ENCODE results near the gene CDHR2. TPM values are rescaled to one million over a fixed set of nuclear protein-coding genes. Genes with fewer than 3 reads are reported as not detected.

Gene CDHR2
- total and polyA plus RNA-seq, 2 of the 13 experiments (the other 11 are each of a cell fraction or from before 2014, with no cell fraction given): 17.9 to 20.9 TPM

GRCh38 chr5:176589039-176589769 lies 40.1 kb downstream of the CDHR2 start (continued):
- TF ChIP-seq HMGXB3 (CRISPR knock-in tag; IDR thresholded peaks at IDR 0.05; ENCODE audit: borderline replicate concordance) (no peak), ZBTB7A (CRISPR knock-in tag; IDR thresholded peaks at IDR 0.05) (no peak), HMGA1 (CRISPR knock-in tag; conservative IDR thresholded peaks at IDR 0.05) (no peak), RXRB (CRISPR knock-in tag; IDR thresholded peaks at IDR 0.05; ENCODE audit: borderline replicate concordance) (no peak), FOXM1 (CRISPR knock-in tag; IDR thresholded peaks at IDR 0.05) (no peak)

GRCh38 chr5:176590035-176590717 lies 41.0 kb downstream of the CDHR2 start:
- H3K27ac ChIP-seq (ENCODE audit: extremely low read length, insufficient read depth, low read length): no peak overlapping the region
- no TSS peak for BruUV-seq (replicated peaks)
- H3K4me2 ChIP-seq (ENCODE audit: low read depth, low read length): no peak overlapping the region
- no peak overlapping the region for H3K4me3 ChIP-seq (replicated peaks in 1 of 3; ENCODE audit: insufficient read depth in 1 of 3, low read depth in 2 of 3, low read length in 3 of 3)
- WGBS (ENCODE audit: low lambda C conversion rate): 97% methylated on average over 12 of the region's 17 CpGs
- no peaks in the 10 kb centered on the region for H4K20me1 ChIP-seq (ENCODE audit: insufficient read depth, low read length)
- H3K4me1 ChIP-seq (ENCODE audit: insufficient read depth, low read length): no peaks in the 10 kb centered on the region
- intact Hi-C loops (cut with micrococcal nuclease; ENCODE audit: unreplicated experiment): no loop called here
- ChIA-PET CTCF (ENCODE audit: low intra/inter-chr PET ratio, low total read pairs) (no interaction called here), POLR2A (no interaction called here)
- H3K9ac ChIP-seq (ENCODE audit: insufficient read depth, low read depth, low read length): no peak overlapping the region
- H3K9me3 ChIP-seq (ENCODE audit: low read length): peaks cover 4% of the 10 kb centered on the region
- no peaks in the 10 kb centered on the region; a peak in 1 of 5 replicates for H3K27me3 ChIP-seq (ENCODE audit: control insufficient read depth in 1 of 2, insufficient read depth in 2 of 2, low read length in 2 of 2)
- in situ Hi-C loops (cut with HindIII; ENCODE audit: extremely low pct_ligation_motif_present, low pct_unique_long_range_greater_than_20kb): loop anchor here (25.0 kb wide), 1 partner anchor 853 kb away; no protein-coding TSS in a partner anchor
- peaks cover 0 to 16% of the 10 kb centered on the region in 2 experiments; a peak in 3 of 5 replicates for H3K36me3 ChIP-seq (replicated peaks in 1 of 2; ENCODE audit: control insufficient read depth in 1 of 2, insufficient read depth in 2 of 2, low read length in 2 of 2)
- H3K79me2 ChIP-seq (ENCODE audit: insufficient read depth, low read length): no peaks in the 10 kb centered on the region
- FAIRE-seq (no peak), ATAC-seq (no peak), DNase-seq (ENCODE audit: low spot score) (no peak)
- no peak overlapping the region for H2AFZ ChIP-seq (ENCODE audit: low read length)
- no peak for TF ChIP-seq ZNF878 (CRISPR knock-in tag; IDR thresholded peaks at IDR 0.05)
- no peak for TF ChIP-seq SRSF1 (optimal IDR thresholded peaks at IDR 0.05; ENCODE audit: low read depth, low read length)
- TF ChIP-seq ZNF503 (CRISPR knock-in tag; IDR thresholded peaks at IDR 0.05): no peak
- TF ChIP-seq ZNF354B (CRISPR knock-in tag; IDR thresholded peaks at IDR 0.05): no peak
- TF ChIP-seq KLF11 (CRISPR knock-in tag; IDR thresholded peaks at IDR 0.05): no peak
- no peak for TF ChIP-seq FOXK2 (IDR thresholded peaks at IDR 0.05)
- TF ChIP-seq ZNF512B (CRISPR knock-in tag; IDR thresholded peaks at IDR 0.05; ENCODE audit: borderline replicate concordance): no peak

Data from HepG2 (cell line).